IMR-90 (cell line): ENCODE measurements around the gene AHCYL1. TPM values are rescaled to one million over a fixed set of nuclear protein-coding genes. Genes with fewer than 3 reads are reported as not detected.

ENCODE experiments used
- ATAC-seq: fragments of 200-7000 bp; cut with Tn5 transposase; 2 replicates; pipeline ENCODE4 v1.9.1; 2020; ENCODE audit warnings: low read depth, mild to moderate bottlenecking, moderate library complexity
- BruUV-seq: library from RNA; stranded (reverse); fragments of 400-500 nt; replicated peaks from 2 replicates; lab custom pipeline; 2021; lab: Mats Ljungman, UMichigan
- CTCF ChIA-PET: fragments of 300-600 bp; formaldehyde crosslinking; extraction: SDS; loops from one replicate; lab custom pipeline; 2021; ENCODE audit warnings: antibody characterized with exemption; lab: Yijun Ruan, JAX
- POLR2A ChIA-PET: fragments of 300-600 bp; sonication (Branson Sonifier 250); formaldehyde crosslinking; loops from one replicate; lab custom pipeline; 2022; ENCODE audit warnings: antibody characterized with exemption; ENCODE audit not compliant: unreplicated experiment; lab: Charles Lee
- DNase-seq: peaks from one replicate; pipeline ENCODE4 v3.0.0; 2013
- H2AFZ ChIP-seq: replicated peaks from 2 replicates; pipeline ENCODE3; 2013; ENCODE audit warnings: low read length, mild to moderate bottlenecking; ENCODE audit not compliant: poor library complexity
- H2AK5ac ChIP-seq: 2 replicates; pipeline ENCODE4 v1.6.1; 2013; ENCODE audit warnings: low read depth, low read length, inconsistent platforms
- H2AK9ac ChIP-seq: replicated peaks from 2 replicates; pipeline ENCODE3; 2013; ENCODE audit warnings: mild to moderate bottlenecking, low read depth, low read length, moderate library complexity; ENCODE audit not compliant: poor library complexity
- H2BK120ac ChIP-seq: 2 replicates; pipeline ENCODE4 v1.6.1; 2013; ENCODE audit warnings: low read depth, low read length, inconsistent platforms
- H2BK15ac ChIP-seq: 3 replicates; pipeline ENCODE4 v1.6.1; 2013; ENCODE audit warnings: low read depth, low read length, inconsistent platforms
- H2BK20ac ChIP-seq: 2 replicates; pipeline ENCODE4 v1.6.1; 2013; ENCODE audit warnings: low read depth, mild to moderate bottlenecking, inconsistent platforms, low read length, moderate library complexity
- H2BK5ac ChIP-seq: 2 replicates; pipeline ENCODE4 v1.6.1; 2013; ENCODE audit warnings: mild to moderate bottlenecking, low read depth, low read length, inconsistent platforms; ENCODE audit not compliant: poor library complexity, severe bottlenecking
- H3K14ac ChIP-seq: replicated peaks from 2 replicates; pipeline ENCODE4 v1.6.1; 2013; ENCODE audit warnings: low read depth, low read length, inconsistent platforms
- H3K18ac ChIP-seq: 2 replicates; pipeline ENCODE4 v1.6.1; 2013; ENCODE audit warnings: low read depth, low read length, control low read depth
- H3K23ac ChIP-seq: 2 replicates; pipeline ENCODE4 v1.6.1; 2013; ENCODE audit warnings: low read depth, low read length, inconsistent platforms
- H3K27ac ChIP-seq: 2 replicates; pipeline ENCODE4 v1.5.1; 2013; ENCODE audit warnings: mild to moderate bottlenecking, control low read depth, low read length; ENCODE audit not compliant: insufficient read depth
- H3K27me3 ChIP-seq: 2 replicates; pipeline ENCODE4 v1.6.1; 2013; ENCODE audit warnings: low read length; ENCODE audit not compliant: control insufficient read depth, insufficient read depth
- H3K36me3 ChIP-seq: 2 replicates; pipeline ENCODE4 v1.6.1; 2013; ENCODE audit warnings: low read length, mixed read lengths; ENCODE audit not compliant: control insufficient read depth, insufficient read depth
- H3K4ac ChIP-seq: 2 replicates; pipeline ENCODE4 v1.6.1; 2013; ENCODE audit warnings: low read depth, low read length, inconsistent platforms
- H3K4me1 ChIP-seq: 2 replicates; pipeline ENCODE4 v1.6.1; 2013; ENCODE audit warnings: low read length, mixed read lengths; ENCODE audit not compliant: control insufficient read depth, insufficient read depth
- H3K4me2 ChIP-seq: 2 replicates; pipeline ENCODE4 v1.6.1; 2013; ENCODE audit warnings: low read depth, mild to moderate bottlenecking, control low read depth, low read length, moderate library complexity
- H3K4me3 ChIP-seq: 2 replicates; pipeline ENCODE4 v1.5.1; 2013; ENCODE audit warnings: low read depth, mild to moderate bottlenecking, control low read depth, low read length, moderate library complexity; ENCODE audit not compliant: insufficient read depth
- H3K56ac ChIP-seq: 2 replicates; pipeline ENCODE4 v1.6.1; 2013; ENCODE audit warnings: low read length, inconsistent platforms; ENCODE audit not compliant: insufficient read depth; ENCODE audit errors: extremely low read depth
- H3K79me1 ChIP-seq, 2 experiments: 2 replicates each; pipeline ENCODE4 v1.6.1; 2013; ENCODE audit warnings: low read length in 2 of 2, inconsistent platforms in 1 of 2, low read depth in 1 of 2
- H3K9ac ChIP-seq: 2 replicates; pipeline ENCODE4 v1.6.1; 2013; ENCODE audit warnings: low read depth, low read length, control low read depth
- H3K9me1 ChIP-seq: 2 replicates; pipeline ENCODE4 v1.6.1; 2013; ENCODE audit warnings: low read length, inconsistent platforms; ENCODE audit not compliant: insufficient read depth
- H3K9me3 ChIP-seq: 2 replicates; pipeline ENCODE4 v1.6.1; 2013; ENCODE audit warnings: low read length; ENCODE audit not compliant: control insufficient read depth, insufficient read depth
- H4K20me1 ChIP-seq: 2 replicates; pipeline ENCODE4 v1.6.1; 2013; ENCODE audit warnings: low read length, inconsistent platforms; ENCODE audit not compliant: insufficient read depth
- H4K5ac ChIP-seq: 2 replicates; pipeline ENCODE4 v1.6.1; 2013; ENCODE audit warnings: mild to moderate bottlenecking, low read depth, low read length, control low read depth
- H4K8ac ChIP-seq, 2 experiments: 2 replicates each; pipeline ENCODE4 v1.6.1; 2013; ENCODE audit warnings: low read depth in 2 of 2, low read length in 2 of 2, control low read depth in 1 of 2, inconsistent platforms in 1 of 2
- H4K91ac ChIP-seq: 2 replicates; pipeline ENCODE4 v1.6.1; 2013; ENCODE audit warnings: low read depth, low read length, inconsistent platforms; ENCODE audit not compliant: insufficient read depth
- BHLHE40 ChIP-seq: fragments of 150-350 bp; IDR thresholded peaks from 2 replicates; pipeline ENCODE4 v1.6.1; 2016; ENCODE audit warnings: mild to moderate bottlenecking, low read depth, low read length
- CEBPB ChIP-seq: IDR thresholded peaks from 2 replicates; pipeline ENCODE4 v1.6.1; 2012; ENCODE audit warnings: low read depth, low read length, improper control_type of control experiment
- CTCF ChIP-seq: conservative IDR thresholded peaks from 2 replicates; pipeline ENCODE4 v1.5.1; 2012; ENCODE audit warnings: mild to moderate bottlenecking, low read depth, low read length, improper control_type of control experiment
- ELK1 ChIP-seq: fragments of 150-350 bp; IDR thresholded peaks from 2 replicates; pipeline ENCODE4 v1.6.1; 2016; ENCODE audit warnings: low read depth, mild to moderate bottlenecking, low read length, moderate library complexity, borderline replicate concordance
- MAFK ChIP-seq: IDR thresholded peaks from 2 replicates; pipeline ENCODE4 v1.6.1; 2012; ENCODE audit warnings: low read depth, low read length, improper control_type of control experiment
- SMC3 ChIP-seq: fragments of 150-350 bp; IDR thresholded peaks from 2 replicates; pipeline ENCODE4 v1.6.1; 2016; ENCODE audit warnings: low read depth, mild to moderate bottlenecking, antibody characterized with exemption, low read length, moderate library complexity
- WGBS, 2 experiments: methylation state at CpG; one replicate each; pipeline versions ENCODE4 v1.1.5 to v1.1.7; 2013; ENCODE audit warnings: missing lambda C conversion rate in 2 of 2; ENCODE audit not compliant: insufficient read length in 1 of 2; ENCODE audit errors: extremely low coverage in 2 of 2; 5-methylcytosine and 5-hydroxymethylcytosine counted together
- dilution Hi-C: fragments of 300-500 bp; cut with HindIII; formaldehyde crosslinking; loops from one replicate; pipeline ENCODE4 v1.14.3; 2018; ENCODE audit warnings: low sequenced_read_pairs; ENCODE audit not compliant: unreplicated experiment
- in situ Hi-C: fragments of 300-500 bp; cut with MboI; formaldehyde crosslinking; loops from 3 replicates; pipeline ENCODE4 v1.14.3; 2019; ENCODE audit warnings: low sequenced_read_pairs, inconsistent platforms, mixed read lengths
- intact Hi-C: fragments of 100-400 bp; cut with micrococcal nuclease; formaldehyde crosslinking; loops from 2 replicates; pipeline ENCODE4 v1.10.0; 2022
- polyA plus RNA-seq, 3 experiments: library from polyadenylated mRNA; depleted of rRNA; stranded (reverse); fragments of >200 nt; gene quantifications; 2 replicates each; pipeline ENCODE4 v1.2.3, GENCODE V29; 2012; ENCODE audit warnings: low replicate concordance in 1 of 3
- total RNA-seq: library from RNA; depleted of rRNA; stranded (reverse); fragments of >200 nt; gene quantifications from 2 replicates; pipeline ENCODE4 v1.2.3, GENCODE V29; 2012

Gene AHCYL1
- total and polyA plus RNA-seq, 2 of the 4 experiments (the other 2 are of a cell fraction), result 75.1 to 76.0 TPM

GRCh38 chr1:110068646-110069403 is 84.3 kb downstream of the AHCYL1 start:
- Histone ChIP-seq H2AK9ac (no peak overlapping the region), H2AK5ac (no peak overlapping the region), H3K56ac (no peak overlapping the region), H3K4me3 (no peak overlapping the region), H3K36me3 (no peaks in the 10 kb centered on the region), H2BK5ac (no peak overlapping the region), H4K20me1 (peaks cover 21% of the 10 kb centered on the region; the same call in 1 of the 2 replicates), H2BK20ac (no peak overlapping the region), H3K27me3 (peaks cover 78% of the 10 kb centered on the region), H3K9me3 (peaks cover 24% of the 10 kb centered on the region), H3K79me1 (no peaks in the 10 kb centered on the region), H2AFZ (peak overlapping the region; percentile 53), H3K9me1 (no peaks in the 10 kb centered on the region), H4K91ac (no peak overlapping the region), H4K5ac (no peak overlapping the region), H3K18ac (no peak overlapping the region), H3K27ac (no peak overlapping the region), H3K14ac (no peak overlapping the region), H4K8ac (no peak overlapping the region), H3K4me1 (no peaks in the 10 kb centered on the region; the same call in 1 of the 2 replicates), H3K23ac (no peak overlapping the region), H3K4me2 (no peak overlapping the region), H2BK120ac (no peak overlapping the region), H2BK15ac (no peak overlapping the region), H3K9ac (no peak overlapping the region), H3K4ac (no peak overlapping the region)
- dilution Hi-C loops (no loop called here), intact Hi-C loops (no loop called here), in situ Hi-C loops (no loop called here)
- ChIA-PET POLR2A (no interaction called here), CTCF (interaction anchor here (1.1 kb wide), 1 partner anchor 15 kb away, joined by 3 read pairs; no protein-coding TSS in a partner anchor)
- no TSS peak for BruUV-seq
- DNase-seq (no peak), ATAC-seq (0 out of 2 replicates have a peak, but pooled peaks have one; percentile 5)
- WGBS, 2 experiments, result 8% methylated on average over 26 of the region's 68 CpGs; no CpG with 5 or more reads in 1 of the 2 experiments
- TF ChIP-seq BHLHE40 (no peak), MAFK (no peak), CTCF (no peak), SMC3 (no peak), ELK1 (no peak), CEBPB (no peak)
